ENCODE results near the gene GLRA1.
"Not testable (repeated sequence)": the region's sequence is repeated elsewhere in the genome, so short reads cannot be mapped to it uniquely, and the experiment has no call there.

The GLRA1 gene

DNA sequence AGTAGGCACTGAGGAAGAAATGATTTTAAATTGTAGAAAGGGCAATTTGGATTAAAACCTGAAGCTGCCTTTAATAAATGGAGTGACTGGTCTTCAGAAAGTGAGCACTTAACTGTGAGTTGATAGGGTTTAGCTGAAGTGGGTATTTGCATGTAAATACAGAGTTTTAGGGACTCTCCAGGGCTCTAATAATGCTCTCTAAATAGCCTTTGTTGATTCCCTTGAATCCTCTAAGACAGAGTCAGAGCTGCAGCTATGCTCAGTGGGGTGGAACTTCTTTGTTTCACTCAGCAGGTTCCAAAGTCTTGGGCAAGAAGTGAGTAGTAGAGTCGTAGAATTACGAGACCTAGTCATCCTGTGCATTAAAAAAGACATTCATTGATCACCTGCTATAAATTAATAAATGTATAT, 21.4 kb downstream of the GLRA1 start:
- no peak overlapping the region for H3K4me3 Mint-ChIP-seq
- peaks cover 12% of the 10 kb centered on the region for H3K27me3 Mint-ChIP-seq
- H3K27ac Mint-ChIP-seq: no peak overlapping the region
- H3K36me3 Mint-ChIP-seq (ENCODE audit: low read depth): no peaks in the 10 kb centered on the region
- H3K4me1 Mint-ChIP-seq (ENCODE audit: low read depth): no peaks in the 10 kb centered on the region
- H3K9me3 Mint-ChIP-seq: no peaks in the 10 kb centered on the region

DNA sequence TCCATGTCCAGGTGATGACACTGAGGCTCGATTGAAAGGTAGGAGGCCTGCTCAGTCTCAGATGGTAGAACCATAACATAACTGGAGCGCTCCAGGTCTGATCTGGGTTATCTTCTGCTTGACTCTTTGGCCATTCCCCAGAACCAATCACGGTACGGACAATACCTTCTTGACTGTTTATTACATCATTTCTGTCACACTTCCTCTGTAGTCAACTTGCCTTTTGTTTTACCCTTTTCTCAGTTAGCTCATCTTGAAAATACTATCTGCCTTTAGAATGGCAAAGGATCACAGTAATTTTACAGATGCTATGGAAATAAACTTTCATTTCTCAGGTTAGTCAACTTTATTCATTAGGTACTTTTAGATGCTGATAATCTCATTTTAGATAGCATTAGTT, 22.4 kb downstream of the GLRA1 start:
- H3K36me3 Mint-ChIP-seq (ENCODE audit: low read depth): no peaks in the 10 kb centered on the region
- no peak overlapping the region for H3K27ac Mint-ChIP-seq
- H3K4me1 Mint-ChIP-seq (ENCODE audit: low read depth): no peaks in the 10 kb centered on the region
- H3K4me3 Mint-ChIP-seq: no peak overlapping the region
- H3K9me3 Mint-ChIP-seq: no peaks in the 10 kb centered on the region
- peaks cover 12% of the 10 kb centered on the region for H3K27me3 Mint-ChIP-seq

DNA sequence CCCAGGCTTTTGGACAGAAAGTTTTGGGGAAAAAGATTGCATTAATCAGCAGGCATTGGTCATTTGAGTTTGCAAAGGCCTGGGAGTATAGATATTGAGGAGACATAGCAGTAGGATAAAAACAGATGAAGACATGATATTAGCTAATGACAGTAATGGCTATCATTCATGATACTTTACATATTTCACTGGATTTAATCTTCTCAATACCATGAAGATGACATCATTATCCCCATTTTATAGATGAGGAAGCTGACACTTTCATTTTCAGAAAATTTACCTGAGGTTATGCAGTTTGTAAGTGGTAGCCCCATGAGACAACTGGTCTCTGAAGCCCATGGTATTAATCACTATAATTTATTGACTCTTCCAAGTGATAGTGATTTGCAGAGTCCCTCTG, 23.0 kb downstream of the GLRA1 start:
- H3K27me3 Mint-ChIP-seq: peaks cover 12% of the 10 kb centered on the region
- H3K4me3 Mint-ChIP-seq: no peak overlapping the region
- H3K36me3 Mint-ChIP-seq (ENCODE audit: low read depth): no peaks in the 10 kb centered on the region
- no peak overlapping the region for H3K27ac Mint-ChIP-seq
- H3K4me1 Mint-ChIP-seq (ENCODE audit: low read depth): no peaks in the 10 kb centered on the region
- no peaks in the 10 kb centered on the region for H3K9me3 Mint-ChIP-seq

DNA sequence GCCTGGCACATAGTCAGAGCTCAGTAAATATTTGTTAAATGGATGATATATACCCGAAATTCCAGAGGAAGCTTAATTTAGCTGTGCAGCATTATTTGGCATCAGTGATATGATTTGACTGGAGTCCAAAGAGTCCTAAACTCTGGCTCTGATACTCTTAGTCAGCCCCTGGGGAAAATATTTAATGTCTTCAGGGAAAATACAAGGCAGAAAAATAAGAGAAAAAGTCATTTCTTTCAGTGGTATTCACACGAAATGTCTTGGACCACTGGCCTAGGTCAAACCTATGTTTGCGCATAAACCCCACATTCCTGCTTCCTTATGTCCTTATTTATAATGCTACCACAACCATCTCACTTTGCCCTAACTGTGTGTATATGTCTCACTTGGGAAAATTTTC, 23.8 kb downstream of the GLRA1 start:
- Mint-ChIP-seq H3K9me3 (no peaks in the 10 kb centered on the region), H3K27me3 (peaks cover 12% of the 10 kb centered on the region), H3K27ac (no peak overlapping the region), H3K4me3 (no peak overlapping the region), H3K36me3 (ENCODE audit: low read depth) (no peaks in the 10 kb centered on the region), H3K4me1 (ENCODE audit: low read depth) (no peaks in the 10 kb centered on the region)

DNA sequence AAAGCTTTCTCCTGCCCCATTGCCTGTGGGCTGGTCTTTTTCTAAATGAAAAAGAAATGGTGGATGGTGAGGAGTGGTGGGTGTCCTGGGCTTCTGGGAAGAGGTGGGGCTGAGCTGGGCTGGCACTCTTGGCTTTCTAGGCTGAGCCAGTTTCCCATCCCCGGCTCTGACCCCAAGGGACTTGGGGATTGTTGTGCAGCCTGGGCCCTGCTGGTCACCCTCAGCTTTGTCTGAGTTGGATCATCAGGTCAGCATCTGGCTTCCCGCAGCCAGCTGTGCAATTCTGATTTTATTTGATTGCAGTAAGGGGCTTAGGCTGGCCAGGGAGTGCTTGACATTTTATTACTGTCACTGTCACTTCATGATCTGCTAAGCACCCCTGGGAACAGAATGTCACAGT, 25.3 kb downstream of the GLRA1 start:
- no peak overlapping the region for H3K4me3 Mint-ChIP-seq
- H3K27me3 Mint-ChIP-seq: peaks cover 12% of the 10 kb centered on the region
- no peak overlapping the region for H3K27ac Mint-ChIP-seq
- no peaks in the 10 kb centered on the region for H3K9me3 Mint-ChIP-seq
- H3K36me3 Mint-ChIP-seq (ENCODE audit: low read depth): no peaks in the 10 kb centered on the region
- no peaks in the 10 kb centered on the region for H3K4me1 Mint-ChIP-seq (ENCODE audit: low read depth)

DNA sequence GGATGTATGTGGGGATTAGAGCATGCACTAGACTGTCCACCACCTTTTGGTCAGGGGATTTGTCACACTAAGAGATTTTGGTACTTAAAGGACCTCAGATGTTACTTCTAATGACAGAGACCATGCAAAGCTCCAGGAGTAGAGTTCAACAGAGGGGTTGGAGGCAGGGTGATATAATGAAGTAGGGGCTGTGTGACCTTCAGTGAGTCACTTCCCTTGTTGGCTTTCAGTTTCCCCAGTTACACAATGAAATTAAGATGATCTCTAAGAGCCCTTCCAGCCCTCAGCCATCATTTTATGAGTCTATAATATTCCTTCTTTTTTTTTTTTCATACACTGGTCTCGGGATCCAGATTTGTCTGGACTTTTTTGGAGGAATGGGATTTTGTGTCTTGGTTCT, 26.8 kb downstream of the GLRA1 start:
- no peaks in the 10 kb centered on the region for H3K36me3 Mint-ChIP-seq (ENCODE audit: low read depth)
- H3K4me3 Mint-ChIP-seq: no peak overlapping the region
- peaks cover 12% of the 10 kb centered on the region for H3K27me3 Mint-ChIP-seq
- no peaks in the 10 kb centered on the region for H3K9me3 Mint-ChIP-seq
- H3K4me1 Mint-ChIP-seq (ENCODE audit: low read depth): no peaks in the 10 kb centered on the region
- H3K27ac Mint-ChIP-seq: no peak overlapping the region

DNA sequence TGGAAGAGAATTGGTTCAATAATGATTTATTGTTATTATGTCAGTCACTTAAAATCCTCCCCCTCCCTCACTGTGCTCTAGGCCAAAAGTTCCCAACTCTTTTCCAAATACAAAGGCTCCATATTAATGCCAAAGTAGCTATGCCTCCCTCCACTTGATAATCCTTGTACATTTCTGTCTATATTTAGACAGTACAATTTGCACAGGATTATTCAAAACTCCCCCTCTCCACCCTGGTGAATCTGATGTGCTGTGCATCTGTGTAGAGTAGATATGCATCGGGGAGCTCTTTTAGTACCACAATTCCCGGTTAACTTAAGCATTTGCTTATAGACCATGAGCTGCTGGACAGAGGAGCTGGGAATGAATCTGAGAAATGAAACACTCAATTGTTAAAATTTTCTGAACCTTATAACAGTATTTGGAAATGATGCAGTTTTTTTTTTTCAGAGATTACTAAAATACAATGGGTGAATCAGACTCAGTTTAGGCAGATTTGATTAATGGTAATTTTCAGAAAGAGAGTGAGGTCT, 27.6 kb downstream of the GLRA1 start:
- Mint-ChIP-seq H3K4me3 (no peak overlapping the region), H3K36me3 (ENCODE audit: low read depth) (no peaks in the 10 kb centered on the region), H3K27me3 (peaks cover 9% of the 10 kb centered on the region), H3K27ac (no peak overlapping the region), H3K9me3 (no peaks in the 10 kb centered on the region), H3K4me1 (ENCODE audit: low read depth) (no peaks in the 10 kb centered on the region)

DNA sequence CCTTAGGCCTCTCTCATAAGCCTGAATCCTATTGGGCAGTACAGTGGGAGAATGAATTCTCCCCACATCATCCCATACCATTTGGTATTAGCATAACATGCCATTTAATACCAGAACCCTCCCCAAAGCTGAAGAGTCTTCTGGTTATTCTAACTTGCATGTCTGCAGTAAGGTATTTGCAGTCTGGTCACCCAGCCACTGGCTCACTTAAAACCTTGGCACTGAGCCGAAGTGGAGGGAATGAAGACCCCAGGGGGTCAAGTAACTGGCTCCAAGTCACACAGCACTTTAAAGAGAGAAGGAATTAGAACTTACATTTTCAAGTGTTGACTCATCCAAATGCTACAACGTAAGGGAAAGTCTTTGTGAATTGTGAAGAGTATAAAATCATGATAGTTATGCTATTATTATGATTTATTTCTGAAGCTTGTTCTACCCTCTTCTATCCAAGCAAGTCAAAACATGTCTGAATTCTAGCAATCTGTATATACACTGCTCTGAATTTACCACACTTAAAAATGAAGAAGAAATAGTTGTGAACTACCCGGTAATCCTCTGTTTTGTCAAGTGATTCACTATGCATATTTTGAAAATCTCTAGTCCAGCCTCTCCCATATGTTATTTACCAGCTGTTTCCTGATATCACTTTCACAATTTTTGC, 28.5 kb downstream of the GLRA1 start:
- Mint-ChIP-seq H3K9me3 (no peaks in the 10 kb centered on the region), H3K27ac (no peak overlapping the region), H3K4me3 (no peak overlapping the region), H3K4me1 (ENCODE audit: low read depth) (no peaks in the 10 kb centered on the region), H3K36me3 (ENCODE audit: low read depth) (no peaks in the 10 kb centered on the region), H3K27me3 (peaks cover 5% of the 10 kb centered on the region)

- no peaks in the 10 kb centered on the region for H3K36me3 Mint-ChIP-seq (ENCODE audit: low read depth)
- H3K4me1 Mint-ChIP-seq (ENCODE audit: low read depth): no peaks in the 10 kb centered on the region
- H3K4me3 Mint-ChIP-seq: no peak overlapping the region
- no peak overlapping the region for H3K27ac Mint-ChIP-seq
- H3K9me3 Mint-ChIP-seq: no peaks in the 10 kb centered on the region
- peaks cover 4% of the 10 kb centered on the region for H3K27me3 Mint-ChIP-seq
These were observed 29.0 kb downstream of the GLRA1 start for GRCh38 chr5:151895660-151896030.

DNA sequence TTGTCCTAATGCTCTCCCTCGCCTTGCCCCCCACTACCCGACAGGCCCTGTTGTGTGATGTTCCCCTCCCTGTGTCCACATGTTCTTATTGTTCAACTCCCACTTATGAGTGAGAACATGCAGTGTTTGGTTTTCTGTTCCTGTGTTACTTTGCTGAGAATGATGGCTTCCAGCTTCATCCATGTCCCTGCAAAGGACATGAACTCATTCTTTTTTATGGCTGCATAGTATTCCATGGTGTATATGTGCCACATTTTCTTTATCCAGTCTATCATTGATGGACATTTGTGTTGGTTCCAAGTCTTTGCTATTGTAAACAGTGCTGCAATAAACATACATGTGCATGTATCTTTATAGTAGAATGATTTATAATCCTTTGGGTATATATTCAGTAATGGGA, 31.2 kb downstream of the GLRA1 start:
- H3K4me1 Mint-ChIP-seq (ENCODE audit: low read depth); H3K4me3 Mint-ChIP-seq; H3K36me3 Mint-ChIP-seq (ENCODE audit: low read depth); H3K27me3 Mint-ChIP-seq; H3K27ac Mint-ChIP-seq; H3K9me3 Mint-ChIP-seq: not testable (repeated sequence)

- Mint-ChIP-seq H3K4me1 (ENCODE audit: low read depth) (no peaks in the 10 kb centered on the region), H3K27ac (no peak overlapping the region), H3K36me3 (ENCODE audit: low read depth) (no peaks in the 10 kb centered on the region), H3K4me3 (no peak overlapping the region), H3K9me3 (no peaks in the 10 kb centered on the region), H3K27me3 (no peaks in the 10 kb centered on the region)
These were observed 32.3 kb downstream of the GLRA1 start for GRCh38 chr5:151892393-151892792.

- Mint-ChIP-seq H3K36me3 (ENCODE audit: low read depth) (no peaks in the 10 kb centered on the region), H3K27ac (no peak overlapping the region), H3K4me3 (no peak overlapping the region), H3K27me3 (no peaks in the 10 kb centered on the region), H3K4me1 (ENCODE audit: low read depth) (no peaks in the 10 kb centered on the region), H3K9me3 (no peaks in the 10 kb centered on the region)
These were observed 34.4 kb downstream of the GLRA1 start for GRCh38 chr5:151890299-151890698.

DNA sequence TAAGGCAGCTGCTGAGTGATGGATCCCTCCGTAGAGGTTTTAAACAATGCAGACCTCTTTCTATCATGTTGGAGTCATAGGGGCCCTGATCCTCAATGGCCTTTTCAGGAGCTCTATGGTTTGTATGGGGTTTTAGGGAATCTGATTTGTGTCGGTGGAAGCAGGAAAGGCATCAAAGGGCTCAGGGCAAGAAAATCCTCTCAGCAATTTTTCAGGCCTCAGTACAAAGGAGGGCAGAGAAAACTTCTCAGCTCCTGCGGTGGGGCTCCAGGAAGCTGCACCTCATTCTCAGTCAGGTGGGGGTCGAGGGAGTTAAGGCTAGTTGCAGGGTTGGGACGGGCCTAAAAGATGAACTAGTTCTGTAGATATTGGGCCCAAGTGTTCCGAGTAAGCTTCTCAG, 35.0 kb downstream of the GLRA1 start:
- no peaks in the 10 kb centered on the region for H3K4me1 Mint-ChIP-seq (ENCODE audit: low read depth)
- no peaks in the 10 kb centered on the region for H3K36me3 Mint-ChIP-seq (ENCODE audit: low read depth)
- H3K27ac Mint-ChIP-seq: no peak overlapping the region
- no peaks in the 10 kb centered on the region for H3K27me3 Mint-ChIP-seq
- no peaks in the 10 kb centered on the region for H3K9me3 Mint-ChIP-seq
- H3K4me3 Mint-ChIP-seq: no peak overlapping the region

GRCh38 chr5:151886546-151887275, 37.9 kb downstream of the GLRA1 start:
- H3K4me1 Mint-ChIP-seq (ENCODE audit: low read depth): no peaks in the 10 kb centered on the region
- H3K27ac Mint-ChIP-seq: no peak overlapping the region
- H3K36me3 Mint-ChIP-seq (ENCODE audit: low read depth): no peaks in the 10 kb centered on the region
- H3K4me3 Mint-ChIP-seq: no peak overlapping the region
- no peaks in the 10 kb centered on the region for H3K9me3 Mint-ChIP-seq
- no peaks in the 10 kb centered on the region for H3K27me3 Mint-ChIP-seq

DNA sequence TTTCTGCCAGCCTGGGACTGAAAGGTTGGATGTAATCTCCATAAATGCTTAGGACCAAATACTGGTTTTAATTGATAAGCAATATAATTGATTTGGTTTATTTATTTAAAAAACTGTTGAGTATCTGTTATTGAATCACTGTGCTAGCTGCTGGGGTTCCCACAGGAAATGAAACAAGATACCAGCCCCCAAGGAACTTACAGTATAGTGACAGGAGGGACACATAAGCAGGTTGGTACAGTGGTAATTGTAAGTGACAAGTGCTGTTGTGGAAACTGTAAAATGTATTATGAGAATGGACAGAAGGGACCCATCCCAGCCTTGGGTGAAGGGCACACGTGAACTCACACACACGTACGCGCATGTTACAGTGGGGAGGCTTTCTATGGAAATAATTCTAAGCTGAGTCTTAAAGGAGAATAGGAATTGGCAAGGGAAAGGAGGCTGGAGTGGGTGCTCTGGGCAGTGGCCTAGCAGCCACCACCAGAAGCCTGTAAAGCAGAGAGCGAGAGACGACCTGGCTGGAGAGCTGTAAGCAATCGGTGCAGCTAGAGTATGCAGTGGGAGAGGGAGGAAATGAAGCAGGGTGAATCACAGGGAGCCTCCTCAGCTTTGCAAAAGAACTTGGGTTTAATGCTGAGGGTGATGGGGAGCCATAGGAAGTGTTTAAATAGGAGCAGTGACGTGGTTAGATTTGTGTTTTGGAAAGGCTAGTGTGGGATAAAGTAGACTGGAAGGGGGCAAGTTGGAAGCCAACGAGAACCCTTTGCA, 39.3 kb downstream of the GLRA1 start:
- H3K4me1 Mint-ChIP-seq (ENCODE audit: low read depth): no peaks in the 10 kb centered on the region
- H3K27me3 Mint-ChIP-seq: no peaks in the 10 kb centered on the region
- H3K4me3 Mint-ChIP-seq: no peak overlapping the region
- H3K9me3 Mint-ChIP-seq: no peaks in the 10 kb centered on the region
- no peaks in the 10 kb centered on the region for H3K36me3 Mint-ChIP-seq (ENCODE audit: low read depth)
- no peak overlapping the region for H3K27ac Mint-ChIP-seq
